ENCODE results near the gene DOCK9. TPM values are rescaled to one million over a fixed set of nuclear protein-coding genes. Genes with fewer than 3 reads are reported as not detected.

The DOCK9 gene
- total RNA-seq, 1 donor from 2014 or later, result 43.5 TPM

GRCh38 chr13:98942485-98942884 is 35.4 kb downstream of the DOCK9 start:
- H3K4me1 Mint-ChIP-seq, result peaks cover 5% of the 10 kb centered on the region
- H3K27ac Mint-ChIP-seq, result no peak overlapping the region
- no peaks in the 10 kb centered on the region for H3K27me3 Mint-ChIP-seq
- peaks cover 10% of the 10 kb centered on the region for H3K36me3 Mint-ChIP-seq (ENCODE audit: low read depth)
- no peak overlapping the region for H3K4me3 Mint-ChIP-seq
- no peaks in the 10 kb centered on the region for H3K9me3 Mint-ChIP-seq
- DNase-seq, result no peak
- intact Hi-C loops (cut with micrococcal nuclease), result no loop called here

- H3K4me1 Mint-ChIP-seq, result peaks cover 5% of the 10 kb centered on the region
Observed at GRCh38 chr13:98941536-98941935, 36.3 kb downstream of the DOCK9 start.

GRCh38 chr13:98941126-98941525 is 36.7 kb downstream of the DOCK9 start:
- no peaks in the 10 kb centered on the region for H3K27me3 Mint-ChIP-seq
- no peak overlapping the region for H3K4me3 Mint-ChIP-seq
- H3K9me3 Mint-ChIP-seq, result no peaks in the 10 kb centered on the region
- peaks cover 12% of the 10 kb centered on the region for H3K36me3 Mint-ChIP-seq (ENCODE audit: low read depth)
- intact Hi-C loops (cut with micrococcal nuclease), result no loop called here
- H3K4me1 Mint-ChIP-seq, result peaks cover 5% of the 10 kb centered on the region
- no peak for DNase-seq
- no peak overlapping the region for H3K27ac Mint-ChIP-seq

More at GRCh38 chr13:98941536-98941935, 36.3 kb downstream of the DOCK9 start:
- Mint-ChIP-seq H3K9me3 (no peaks in the 10 kb centered on the region), H3K4me3 (no peak overlapping the region), H3K27ac (no peak overlapping the region), H3K36me3 (ENCODE audit: low read depth) (peaks cover 10% of the 10 kb centered on the region), H3K27me3 (no peaks in the 10 kb centered on the region)
- no peak for DNase-seq
- intact Hi-C loops (cut with micrococcal nuclease), result no loop called here

- Mint-ChIP-seq H3K4me1 (peaks cover 5% of the 10 kb centered on the region), H3K4me3 (no peak overlapping the region), H3K36me3 (ENCODE audit: low read depth) (peaks cover 15% of the 10 kb centered on the region), H3K27ac (no peak overlapping the region), H3K27me3 (no peaks in the 10 kb centered on the region), H3K9me3 (peaks cover 3% of the 10 kb centered on the region)
- DNase-seq, result no peak
- intact Hi-C loops (cut with micrococcal nuclease), result no loop called here
Observed at GRCh38 chr13:98940325-98941001, 37.4 kb downstream of the DOCK9 start.

- intact Hi-C loops (cut with micrococcal nuclease), result no loop called here
- Mint-ChIP-seq H3K36me3 (ENCODE audit: low read depth) (peaks cover 14% of the 10 kb centered on the region), H3K9me3 (peaks cover 6% of the 10 kb centered on the region), H3K4me1 (no peaks in the 10 kb centered on the region), H3K27ac (no peak overlapping the region), H3K27me3 (no peaks in the 10 kb centered on the region), H3K4me3 (no peak overlapping the region)
- no peak for DNase-seq
Observed at GRCh38 chr13:98939660-98940191, 38.1 kb downstream of the DOCK9 start.

GRCh38 chr13:98938801-98939200 is 39.1 kb downstream of the DOCK9 start:
- peaks cover 19% of the 10 kb centered on the region for H3K36me3 Mint-ChIP-seq (ENCODE audit: low read depth)
- H3K27ac Mint-ChIP-seq, result no peak overlapping the region
- no peak overlapping the region for H3K4me3 Mint-ChIP-seq
- no peaks in the 10 kb centered on the region for H3K27me3 Mint-ChIP-seq
- no peaks in the 10 kb centered on the region for H3K4me1 Mint-ChIP-seq
- no peak for DNase-seq
- H3K9me3 Mint-ChIP-seq, result peaks cover 7% of the 10 kb centered on the region
- intact Hi-C loops (cut with micrococcal nuclease), result no loop called here

GRCh38 chr13:98937911-98938381 is 39.9 kb downstream of the DOCK9 start:
- Mint-ChIP-seq H3K4me3 (no peak overlapping the region), H3K36me3 (ENCODE audit: low read depth) (peaks cover 26% of the 10 kb centered on the region), H3K9me3 (peaks cover 7% of the 10 kb centered on the region), H3K27me3 (no peaks in the 10 kb centered on the region), H3K4me1 (no peaks in the 10 kb centered on the region), H3K27ac (no peak overlapping the region)
- no peak for DNase-seq
- intact Hi-C loops (cut with micrococcal nuclease), result no loop called here

- DNase-seq, result no peak
- Mint-ChIP-seq H3K36me3 (ENCODE audit: low read depth) (peaks cover 30% of the 10 kb centered on the region), H3K4me3 (no peak overlapping the region), H3K27me3 (no peaks in the 10 kb centered on the region), H3K27ac (no peak overlapping the region), H3K4me1 (peaks cover 9% of the 10 kb centered on the region), H3K9me3 (peaks cover 7% of the 10 kb centered on the region)
- intact Hi-C loops (cut with micrococcal nuclease), result no loop called here
Observed at GRCh38 chr13:98934243-98934642, 43.6 kb downstream of the DOCK9 start.

GRCh38 chr13:98930151-98930591 is 47.7 kb downstream of the DOCK9 start:
- Mint-ChIP-seq H3K9me3 (peaks cover 4% of the 10 kb centered on the region), H3K4me3 (peak overlapping the region; percentile 73), H3K36me3 (ENCODE audit: low read depth) (peaks cover 42% of the 10 kb centered on the region), H3K27me3 (no peaks in the 10 kb centered on the region), H3K4me1 (peaks cover 9% of the 10 kb centered on the region), H3K27ac (peak overlapping the region; percentile 89)
- no peak for DNase-seq
- intact Hi-C loops (cut with micrococcal nuclease), result no loop called here

GRCh38 chr13:98927951-98928927 is 49.6 kb downstream of the DOCK9 start:
- intact Hi-C loops (cut with micrococcal nuclease), result loop anchor here (5.0 kb wide), 1 partner anchor 36 kb away; no protein-coding TSS in a partner anchor
- Mint-ChIP-seq H3K36me3 (ENCODE audit: low read depth) (peaks cover 42% of the 10 kb centered on the region), H3K4me3 (no peak overlapping the region), H3K27ac (no peak overlapping the region), H3K9me3 (no peaks in the 10 kb centered on the region), H3K27me3 (no peaks in the 10 kb centered on the region), H3K4me1 (peaks cover 9% of the 10 kb centered on the region)
- no peak for DNase-seq

- H3K4me3 Mint-ChIP-seq, result no peak overlapping the region
- H3K27me3 Mint-ChIP-seq, result no peaks in the 10 kb centered on the region
- intact Hi-C loops (cut with micrococcal nuclease), result loop anchor here (5.0 kb wide), 1 partner anchor 34 kb away; no protein-coding TSS in a partner anchor
- H3K9me3 Mint-ChIP-seq, result no peaks in the 10 kb centered on the region
- no peak for DNase-seq
- H3K4me1 Mint-ChIP-seq, result peaks cover 9% of the 10 kb centered on the region
- no peak overlapping the region for H3K27ac Mint-ChIP-seq
- H3K36me3 Mint-ChIP-seq (ENCODE audit: low read depth), result peaks cover 55% of the 10 kb centered on the region
Observed at GRCh38 chr13:98925949-98926348, 51.9 kb downstream of the DOCK9 start.

GRCh38 chr13:98923641-98924397 is 54.0 kb downstream of the DOCK9 start:
- no peak overlapping the region for H3K4me3 Mint-ChIP-seq
- H3K36me3 Mint-ChIP-seq (ENCODE audit: low read depth), result peaks cover 62% of the 10 kb centered on the region
- H3K27me3 Mint-ChIP-seq, result no peaks in the 10 kb centered on the region
- no peak for DNase-seq
- intact Hi-C loops (cut with micrococcal nuclease), result no loop called here
- no peak overlapping the region for H3K27ac Mint-ChIP-seq
- H3K9me3 Mint-ChIP-seq, result no peaks in the 10 kb centered on the region
- H3K4me1 Mint-ChIP-seq, result peaks cover 15% of the 10 kb centered on the region

- Mint-ChIP-seq H3K4me3 (no peak overlapping the region), H3K36me3 (ENCODE audit: low read depth) (peaks cover 66% of the 10 kb centered on the region), H3K4me1 (peaks cover 24% of the 10 kb centered on the region), H3K27ac (no peak overlapping the region), H3K27me3 (no peaks in the 10 kb centered on the region), H3K9me3 (no peaks in the 10 kb centered on the region)
- intact Hi-C loops (cut with micrococcal nuclease), result no loop called here
- no peak for DNase-seq
Observed at GRCh38 chr13:98922306-98922705, 55.6 kb downstream of the DOCK9 start.
